SIG-M5 (cell line): ENCODE data around the gene ARHGAP42.
"Not testable (repeated sequence)": the region's sequence is repeated elsewhere in the genome, so short reads cannot be mapped to it uniquely, and the experiment has no call there.

Experiments used
- DNase-seq: peaks from one replicate; lab custom pipeline; 2025; lab: John Stamatoyannopoulos, UW

The ARHGAP42 gene, protein sequence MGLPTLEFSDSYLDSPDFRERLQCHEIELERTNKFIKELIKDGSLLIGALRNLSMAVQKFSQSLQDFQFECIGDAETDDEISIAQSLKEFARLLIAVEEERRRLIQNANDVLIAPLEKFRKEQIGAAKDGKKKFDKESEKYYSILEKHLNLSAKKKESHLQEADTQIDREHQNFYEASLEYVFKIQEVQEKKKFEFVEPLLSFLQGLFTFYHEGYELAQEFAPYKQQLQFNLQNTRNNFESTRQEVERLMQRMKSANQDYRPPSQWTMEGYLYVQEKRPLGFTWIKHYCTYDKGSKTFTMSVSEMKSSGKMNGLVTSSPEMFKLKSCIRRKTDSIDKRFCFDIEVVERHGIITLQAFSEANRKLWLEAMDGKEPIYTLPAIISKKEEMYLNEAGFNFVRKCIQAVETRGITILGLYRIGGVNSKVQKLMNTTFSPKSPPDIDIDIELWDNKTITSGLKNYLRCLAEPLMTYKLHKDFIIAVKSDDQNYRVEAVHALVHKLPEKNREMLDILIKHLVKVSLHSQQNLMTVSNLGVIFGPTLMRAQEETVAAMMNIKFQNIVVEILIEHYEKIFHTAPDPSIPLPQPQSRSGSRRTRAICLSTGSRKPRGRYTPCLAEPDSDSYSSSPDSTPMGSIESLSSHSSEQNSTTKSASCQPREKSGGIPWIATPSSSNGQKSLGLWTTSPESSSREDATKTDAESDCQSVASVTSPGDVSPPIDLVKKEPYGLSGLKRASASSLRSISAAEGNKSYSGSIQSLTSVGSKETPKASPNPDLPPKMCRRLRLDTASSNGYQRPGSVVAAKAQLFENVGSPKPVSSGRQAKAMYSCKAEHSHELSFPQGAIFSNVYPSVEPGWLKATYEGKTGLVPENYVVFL

DNA sequence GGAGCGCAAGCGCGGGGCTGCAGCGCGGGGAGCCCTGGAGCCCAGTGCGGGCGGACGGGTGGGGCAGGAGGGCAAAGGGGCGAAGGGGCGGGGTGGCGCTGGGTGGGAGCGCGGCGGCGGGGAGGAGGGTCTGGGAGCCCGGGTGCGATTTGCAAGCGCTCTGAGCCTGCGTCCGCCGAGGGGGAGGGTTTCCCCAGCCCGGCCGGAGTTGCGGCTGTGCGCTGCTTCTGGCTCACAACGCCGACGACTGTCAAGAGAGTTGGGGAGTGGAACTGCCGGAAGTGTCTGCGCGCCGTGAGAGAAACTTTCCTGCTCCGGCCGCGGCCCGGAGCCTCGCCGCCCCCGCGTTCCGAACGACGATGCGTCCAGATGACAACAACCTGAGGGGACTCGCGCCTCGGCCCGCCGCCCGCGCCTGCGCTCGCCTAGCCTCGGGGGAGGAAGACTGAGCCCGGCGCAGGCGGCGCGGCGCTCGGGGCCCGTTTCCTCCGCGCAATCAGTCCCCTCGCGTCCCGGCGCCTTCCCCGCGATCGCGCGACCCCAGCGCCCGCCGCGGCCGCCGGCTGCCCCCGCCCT, at the start of gene ARHGAP42:
ARHGAP42 (plus strand) TSS at position 235 of the 576 bp plus-strand sequence. CDS start 391 bp downstream, outside the sequence.
- DNase-seq: no peak

DNA sequence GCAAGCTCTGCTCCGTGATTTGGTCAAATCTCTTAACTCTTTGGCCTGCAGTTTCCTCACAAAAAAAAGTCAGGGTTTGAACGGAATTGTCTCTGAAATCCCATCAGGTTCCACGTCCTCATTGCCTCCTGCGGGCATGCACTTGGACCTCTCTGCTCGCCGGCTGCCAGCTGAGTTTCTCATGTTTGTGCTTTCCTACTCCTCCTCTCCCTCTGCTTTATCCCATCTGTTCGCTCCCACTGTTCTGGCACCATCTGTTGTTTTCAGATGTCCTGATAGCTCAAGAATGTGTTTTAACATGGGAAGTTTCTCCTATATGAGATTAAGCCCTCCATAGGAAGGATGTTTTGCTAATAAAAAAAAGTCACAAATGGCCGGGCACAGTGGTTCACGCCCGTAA, 49.4 kb upstream of the ARHGAP42 start:
- DNase-seq: no peak

DNA sequence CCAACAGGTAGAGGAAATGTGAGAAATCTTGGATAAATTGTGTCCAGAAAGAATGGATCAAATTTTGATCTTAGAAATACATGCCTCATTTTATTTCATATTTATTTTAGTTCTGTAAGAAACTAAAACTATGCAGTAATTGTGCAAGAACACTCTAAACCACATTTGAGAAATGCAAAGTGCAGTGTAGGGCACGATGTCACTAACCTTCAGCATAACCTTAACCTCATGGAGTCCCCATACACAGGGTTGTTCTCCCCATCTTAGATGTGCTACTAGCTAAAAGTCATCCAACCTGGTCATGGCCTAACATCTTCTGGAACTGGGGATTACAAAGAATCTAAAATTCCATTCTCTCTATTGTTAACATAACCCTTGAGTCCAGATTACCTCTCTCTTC, 48.4 kb upstream of the ARHGAP42 start:
- DNase-seq: no peak

DNA sequence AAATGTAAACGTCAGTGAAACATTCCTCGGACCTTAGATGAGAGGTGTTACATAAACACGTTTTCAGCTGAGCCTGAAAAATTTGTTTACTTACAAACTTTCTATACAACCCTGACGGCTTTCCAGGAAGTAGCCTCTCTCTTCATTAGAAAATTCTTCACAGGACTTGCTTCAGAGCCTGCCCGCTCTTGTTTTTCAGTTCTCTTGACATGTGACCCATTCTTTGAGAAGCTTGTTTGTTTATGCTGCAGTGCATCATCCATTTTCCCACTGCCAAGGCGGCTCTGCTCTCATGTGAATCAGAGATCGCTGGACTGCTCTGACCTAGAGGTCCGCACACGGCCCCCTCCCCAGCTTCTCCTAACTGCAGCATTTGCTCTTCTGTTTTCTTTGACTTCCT, 47.9 kb upstream of the ARHGAP42 start:
- DNase-seq: no peak

DNA sequence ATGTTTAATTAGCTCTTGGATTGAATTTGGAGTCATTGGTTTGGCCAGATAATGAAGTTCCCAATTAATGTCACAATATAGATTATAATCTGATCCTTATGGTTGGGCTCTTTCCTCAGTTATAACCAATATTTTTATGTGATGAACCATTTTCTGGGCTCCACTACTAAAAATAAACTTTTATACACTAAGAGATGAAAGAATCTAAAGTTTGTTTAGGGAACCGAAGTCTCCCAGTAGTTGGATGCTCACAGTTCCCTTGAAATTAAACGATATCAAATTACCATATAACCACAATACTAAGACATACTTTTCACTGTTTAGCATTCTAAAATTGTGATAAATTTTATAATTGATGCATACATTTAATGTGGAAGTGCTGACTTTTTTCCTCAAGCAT, 47.0 kb upstream of the ARHGAP42 start:
- DNase-seq: no peak

DNA sequence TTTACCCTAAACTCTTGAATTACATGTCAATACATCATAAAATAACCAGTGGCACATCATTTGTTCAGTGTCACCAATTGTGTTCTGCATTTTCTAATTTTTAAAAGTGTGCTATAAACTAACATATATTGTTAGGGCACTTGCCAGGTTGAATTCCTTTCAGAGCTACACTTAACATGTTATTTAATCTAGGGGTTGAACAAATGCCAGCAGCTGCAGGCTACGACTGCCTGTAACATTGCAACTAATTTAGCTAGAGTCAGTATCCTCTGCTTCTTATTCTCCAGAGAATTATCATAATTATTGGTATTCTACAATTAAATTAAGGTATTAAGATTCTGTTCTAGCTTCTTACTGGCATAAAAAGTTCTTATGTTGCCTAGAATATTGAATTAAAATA, 46.4 kb upstream of the ARHGAP42 start:
- DNase-seq: no peak

DNA sequence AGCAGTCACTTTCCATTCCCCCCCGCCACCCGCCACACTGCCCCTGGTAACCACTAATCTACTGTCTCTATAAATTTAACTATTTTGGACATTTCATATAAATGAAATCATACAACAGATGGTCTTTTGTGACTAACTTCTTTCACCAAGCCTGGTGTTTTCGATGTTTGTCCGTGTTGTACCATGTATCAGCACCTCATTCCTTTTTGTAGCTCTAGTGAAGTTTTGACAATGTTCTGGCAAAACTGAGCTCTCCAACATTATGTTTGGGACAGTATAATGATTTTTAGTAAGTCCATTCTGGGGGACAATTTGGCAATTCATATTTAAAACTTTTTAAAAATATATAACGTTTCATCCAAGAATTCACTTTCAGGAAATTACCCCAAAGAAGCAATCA, 45.6 kb upstream of the ARHGAP42 start:
- DNase-seq: no peak

DNA sequence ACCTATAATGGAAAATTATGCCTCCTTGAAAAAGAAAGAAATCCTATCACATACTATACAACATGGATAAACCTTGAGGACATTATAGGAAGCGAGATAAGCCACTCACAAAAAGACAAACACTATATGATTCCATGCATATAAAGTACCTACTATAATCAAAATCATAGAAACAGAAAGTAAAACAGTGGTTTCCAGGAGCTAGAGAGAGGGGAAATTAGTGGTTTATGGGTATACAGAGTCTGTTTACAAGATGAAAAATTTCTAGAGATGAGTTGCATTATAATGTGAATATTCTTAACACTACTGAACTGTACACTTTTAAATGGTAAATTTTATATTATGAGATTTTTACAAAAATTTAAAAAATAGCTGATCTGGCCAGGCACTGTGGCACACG, 40.5 kb upstream of the ARHGAP42 start:
- DNase-seq: no peak

DNA sequence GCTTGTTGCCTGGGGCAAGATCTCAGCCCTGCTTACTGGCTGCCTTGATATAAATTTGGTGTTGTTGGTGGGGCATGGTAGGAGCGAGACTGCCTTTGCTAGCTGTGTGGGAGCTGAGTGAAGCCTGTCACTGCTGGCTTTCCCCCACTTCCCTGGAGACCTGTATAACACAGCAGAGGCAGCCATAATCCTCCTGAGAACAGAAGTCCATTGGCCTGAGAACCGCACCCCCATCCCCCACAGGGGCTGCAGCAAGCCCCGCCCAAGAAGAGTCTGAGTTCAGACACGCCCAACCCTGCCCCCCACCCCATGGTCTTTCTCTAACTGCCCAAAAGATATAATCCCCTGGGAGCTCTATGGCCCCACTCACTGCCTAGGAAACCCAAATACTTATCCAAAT, 39.2 kb upstream of the ARHGAP42 start:
- DNase-seq: no peak

DNA sequence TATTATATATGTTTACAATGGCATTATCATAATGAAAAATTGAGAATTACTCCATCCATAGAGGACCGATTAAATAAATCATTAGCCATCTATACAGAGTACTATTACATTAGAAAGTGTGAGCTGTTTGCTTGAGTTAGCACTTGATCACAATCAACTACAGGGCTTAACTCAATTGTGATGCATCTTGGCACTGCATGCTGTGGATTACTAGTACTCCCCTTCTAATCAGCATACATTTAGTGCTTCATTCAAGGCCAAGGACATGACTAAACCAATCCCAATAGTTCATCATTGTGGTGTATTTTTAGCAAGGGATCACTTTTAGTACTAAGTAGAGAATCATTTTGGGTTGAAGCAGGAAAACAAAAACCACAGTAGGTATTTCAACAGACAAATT, 23.5 kb upstream of the ARHGAP42 start:
- DNase-seq: no peak

DNA sequence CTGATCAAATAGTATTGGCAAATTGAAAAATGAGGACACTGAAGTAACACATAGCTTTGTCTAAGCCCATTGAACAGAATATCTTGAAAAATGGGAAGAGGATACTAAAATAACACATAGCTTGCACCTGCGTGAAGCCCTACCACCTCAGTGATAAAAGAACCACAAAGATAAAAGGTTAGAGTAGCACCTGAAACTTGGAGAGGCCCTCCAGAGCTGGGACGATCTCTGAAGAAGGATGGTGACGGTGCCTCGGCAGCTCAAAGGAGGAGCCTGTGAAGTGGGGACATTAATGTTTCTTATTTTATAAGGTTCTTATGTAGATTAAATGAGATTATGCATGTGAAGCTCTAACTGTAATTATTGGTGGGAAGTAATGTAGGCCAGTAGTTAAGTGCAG, 23.1 kb upstream of the ARHGAP42 start:
- DNase-seq: no peak

DNA sequence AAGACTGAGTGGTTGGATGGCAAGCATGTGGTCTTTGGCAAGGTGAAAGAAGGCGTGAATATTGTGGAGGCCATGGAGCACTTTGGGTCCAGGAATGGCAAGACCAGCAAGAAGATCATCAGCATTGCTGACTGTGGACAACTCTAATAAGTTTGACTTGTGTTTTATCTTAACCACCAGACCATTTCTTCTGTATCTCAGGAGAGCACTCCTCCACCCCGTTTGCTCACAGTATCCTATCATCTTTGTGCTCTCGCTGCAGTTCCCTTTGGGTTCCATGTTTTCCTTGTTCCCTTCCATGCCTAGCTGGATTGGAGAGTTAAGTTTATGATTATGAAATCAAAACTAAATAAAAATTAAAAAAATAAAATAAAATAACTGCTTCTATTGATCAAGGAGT, 20.3 kb upstream of the ARHGAP42 start:
- not testable (repeated sequence) for DNase-seq

DNA sequence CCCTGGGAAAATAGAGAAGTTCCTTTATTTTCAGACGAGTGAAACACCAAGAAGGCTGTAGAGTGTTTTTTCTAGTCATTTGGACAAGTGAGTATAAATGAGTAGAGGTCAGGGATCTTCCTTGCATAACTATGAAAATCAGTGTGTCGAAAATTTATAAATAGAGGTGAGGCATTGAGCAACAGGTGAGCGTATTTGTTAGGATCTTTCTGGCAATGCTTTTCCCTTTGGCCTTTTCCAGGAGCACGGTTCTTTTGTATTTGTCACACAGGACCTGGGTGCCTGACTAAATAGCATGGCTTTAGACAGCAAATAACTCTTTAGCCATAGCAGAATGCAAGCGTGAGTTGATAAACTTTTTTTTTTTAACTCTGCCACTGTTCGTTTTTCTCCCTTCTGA, 19.6 kb upstream of the ARHGAP42 start:
- DNase-seq: no peak

DNA sequence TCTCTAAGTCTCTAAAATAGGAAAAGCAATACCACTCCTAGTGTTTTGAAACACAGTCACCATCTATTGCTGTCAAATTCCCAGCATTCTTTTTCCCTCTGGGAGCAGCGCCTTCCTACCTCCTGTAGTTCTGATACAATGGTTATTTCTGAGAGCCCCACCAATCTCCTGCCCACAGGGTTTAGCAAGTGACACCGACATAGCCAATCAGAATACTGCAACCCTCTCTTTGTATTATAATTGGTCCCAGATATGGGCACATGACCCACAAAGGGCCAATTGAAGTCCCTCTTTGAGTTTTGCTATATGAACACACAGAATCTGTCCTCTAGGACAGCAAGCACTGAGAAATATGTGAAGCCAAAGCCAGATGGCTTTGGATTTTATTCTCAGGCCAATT, 16.9 kb upstream of the ARHGAP42 start:
- DNase-seq: no peak

DNA sequence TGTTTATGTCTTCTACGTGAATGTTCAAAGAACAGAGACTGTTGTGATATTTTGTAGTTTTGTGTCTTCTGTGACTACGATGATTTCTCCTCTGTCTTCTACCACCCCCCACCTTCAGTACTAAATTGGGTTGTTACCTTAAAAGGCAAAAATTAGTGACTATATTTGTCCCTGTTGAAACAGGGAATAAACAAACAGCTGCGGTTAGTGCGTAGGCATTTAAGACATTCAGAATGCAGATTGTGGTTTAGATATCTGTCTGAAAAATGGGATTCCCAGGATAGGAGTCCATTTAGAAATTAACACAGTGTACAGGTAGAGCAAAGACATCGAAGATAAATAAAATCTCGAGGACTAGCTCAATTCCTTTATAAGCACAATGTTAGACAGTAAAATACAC, 15.6 kb upstream of the ARHGAP42 start:
- no peak for DNase-seq

DNA sequence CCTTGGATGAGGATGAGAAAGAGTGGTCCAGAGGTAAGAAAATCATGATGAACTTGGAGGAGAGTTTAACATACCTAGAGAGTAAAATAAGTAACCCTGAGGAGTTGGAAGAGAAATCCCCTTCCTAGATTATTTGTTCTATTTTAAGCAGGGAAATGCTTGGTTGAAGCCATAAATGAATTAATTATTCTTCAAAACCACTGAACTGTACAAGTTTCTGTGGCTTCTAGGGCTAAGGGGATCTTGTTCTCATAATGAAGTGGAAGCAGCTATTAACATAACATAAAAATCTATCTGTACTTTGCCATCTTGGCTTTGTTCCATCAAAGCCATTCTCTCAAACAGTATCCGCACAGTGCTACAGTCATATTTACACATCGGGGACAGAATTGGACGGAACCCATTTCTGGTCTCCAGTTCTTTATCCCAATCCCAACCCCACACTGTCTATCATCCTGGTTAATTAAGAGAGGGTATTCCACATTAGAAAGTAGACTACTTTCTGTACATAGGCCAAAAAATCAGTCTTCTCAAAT, 14.5 kb upstream of the ARHGAP42 start:
- DNase-seq: no peak

DNA sequence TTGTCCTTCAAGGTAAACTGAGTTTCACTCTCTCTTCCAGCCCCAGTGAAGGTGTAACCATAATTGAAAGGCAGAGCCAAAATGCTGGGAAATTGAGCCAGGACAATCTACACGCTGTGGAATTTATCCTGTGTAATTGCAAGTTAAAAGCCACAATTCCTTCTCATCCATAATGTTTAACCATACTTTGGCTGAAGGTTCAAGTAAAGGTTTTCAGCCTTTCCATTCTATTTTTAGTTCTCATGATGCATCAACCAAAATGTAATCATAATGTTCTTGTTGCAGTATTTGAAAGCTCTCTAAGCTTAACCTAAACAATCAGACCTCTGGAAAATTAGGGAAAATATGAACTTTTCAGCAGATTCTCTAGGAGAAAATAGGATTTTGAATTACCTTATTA, 14.0 kb upstream of the ARHGAP42 start:
- no peak for DNase-seq

DNA sequence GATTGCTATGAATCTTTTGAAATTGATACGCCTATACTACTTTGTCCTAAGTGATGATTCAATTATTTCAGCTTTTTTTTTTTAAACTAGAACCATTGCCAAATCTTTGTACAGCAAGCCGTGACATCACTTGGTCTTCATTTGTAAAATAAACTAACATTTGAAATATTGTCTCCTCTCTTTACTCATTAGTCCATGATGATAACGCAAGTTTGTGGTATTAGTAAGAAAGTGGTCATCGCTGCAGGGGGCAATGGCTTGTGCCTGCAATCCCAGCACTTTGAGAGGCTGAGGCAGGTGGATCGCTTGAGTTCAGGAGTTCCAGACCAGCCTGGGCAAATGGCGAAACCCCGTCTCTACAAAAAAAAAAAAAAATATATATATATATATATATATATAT, 12.9 kb upstream of the ARHGAP42 start:
- DNase-seq: no peak

DNA sequence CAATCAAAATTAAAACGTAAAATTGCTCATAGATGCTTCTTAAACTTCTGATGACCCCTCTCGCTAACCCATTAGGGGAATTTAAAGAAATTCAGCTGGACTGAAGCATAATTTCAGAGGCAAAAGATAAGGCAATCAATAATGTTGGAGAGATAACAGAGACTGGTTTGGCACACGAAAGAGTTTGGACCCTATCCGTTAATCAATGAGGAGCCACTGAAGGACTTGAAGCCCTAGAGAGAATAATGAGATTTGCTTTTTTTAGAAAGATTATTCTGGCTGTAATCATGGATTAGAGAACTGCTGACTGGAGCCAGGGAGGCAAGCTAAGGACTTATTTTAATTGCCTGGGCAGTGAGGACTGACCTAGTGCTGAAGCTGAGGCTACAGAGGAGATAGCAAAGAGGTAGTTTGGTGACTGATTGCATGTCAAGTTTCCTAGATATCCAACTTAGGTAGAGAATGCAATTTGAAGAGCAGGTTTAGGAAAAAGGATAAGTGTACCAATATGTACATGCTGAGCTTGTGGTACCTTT, 11.9 kb upstream of the ARHGAP42 start:
- DNase-seq: no peak

DNA sequence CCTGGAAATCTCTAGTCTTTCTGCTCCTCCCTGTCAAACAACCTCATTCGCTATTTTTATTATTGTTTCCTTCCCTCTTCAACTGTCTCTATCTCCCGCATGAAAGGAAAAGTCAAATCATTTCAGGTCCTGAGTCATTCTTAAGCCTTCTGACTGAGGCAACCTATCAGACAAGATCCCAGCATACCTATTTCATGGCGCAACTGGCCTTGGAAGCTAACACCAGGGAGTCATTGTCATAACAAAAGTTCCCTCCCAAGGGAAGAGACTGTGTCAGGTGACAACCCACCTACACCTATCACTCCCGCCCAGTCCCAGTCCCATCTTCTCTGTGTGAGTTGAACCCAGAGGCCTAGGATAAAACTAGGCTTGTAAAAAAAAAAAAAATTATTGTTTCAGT, 10.2 kb upstream of the ARHGAP42 start:
- DNase-seq: no peak

DNA sequence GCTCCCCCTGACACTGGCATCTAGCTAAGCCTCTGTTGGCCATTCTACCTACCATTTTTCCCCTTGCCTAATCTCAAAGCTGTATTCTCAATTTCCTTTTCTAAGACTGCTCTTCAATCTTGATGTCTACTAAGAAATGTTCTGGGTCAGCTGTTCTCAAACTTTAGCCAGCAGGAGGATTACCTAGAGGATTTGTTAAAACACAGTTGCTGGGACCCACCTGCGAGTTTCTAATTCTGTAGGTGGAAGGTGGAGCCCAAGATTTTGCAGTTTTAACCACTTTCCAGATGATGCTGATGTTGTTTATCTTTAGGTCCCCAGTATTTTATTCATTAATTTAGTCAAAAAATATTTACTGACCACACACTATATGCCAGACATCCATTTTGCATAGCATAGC, 9.3 kb upstream of the ARHGAP42 start:
- DNase-seq: no peak

DNA sequence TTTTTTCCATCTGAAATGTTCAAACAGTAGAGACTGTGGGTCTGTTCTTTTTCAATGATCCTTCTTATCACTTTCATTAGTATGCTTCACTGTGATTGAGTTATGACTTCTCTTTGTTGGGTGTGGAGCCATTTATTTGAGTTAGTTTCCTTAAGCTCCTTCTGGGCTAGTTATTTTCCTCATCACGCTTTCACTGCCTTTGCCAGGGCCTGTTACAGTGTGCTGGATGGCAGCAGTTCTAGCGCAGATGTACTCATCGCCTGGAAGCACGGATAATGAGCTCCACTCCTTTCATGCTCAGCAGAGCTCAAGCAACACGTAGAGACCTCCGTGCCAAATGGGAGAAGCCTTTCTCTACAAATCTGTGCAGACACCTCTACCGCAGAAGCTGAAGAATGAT, 7.0 kb upstream of the ARHGAP42 start:
- DNase-seq: no peak
